Hepatocyte (in vitro differentiated cells): ENCODE measurements around the gene RPS14. TPM values are rescaled to one million over a fixed set of nuclear protein-coding genes. Genes with fewer than 3 reads are reported as not detected.

ENCODE experiments used
- DNase-seq: peaks from one replicate; pipeline ENCODE4 v3.0.0-alpha.2; 2016; ENCODE audit warnings: low spot score
- H2AFZ ChIP-seq: fragments of 200-600 bp; sonication (generic); 2 replicates; pipeline ENCODE4 v1.6.0; 2016; ENCODE audit warnings: antibody characterized with exemption, mild to moderate bottlenecking
- H3K27ac ChIP-seq: fragments of 200-600 bp; sonication (generic); 2 replicates; pipeline ENCODE4 v1.5.1; 2016; ENCODE audit warnings: mild to moderate bottlenecking
- H3K27me3 ChIP-seq: fragments of 200-600 bp; sonication (generic); 2 replicates; pipeline ENCODE4 v1.6.1; 2016
- H3K36me3 ChIP-seq: fragments of 200-600 bp; sonication (generic); replicated peaks from 2 replicates; pipeline ENCODE4 v1.5.1; 2016; ENCODE audit warnings: low read depth; ENCODE audit not compliant: insufficient read depth
- H3K4me1 ChIP-seq: fragments of 200-600 bp; sonication (generic); 2 replicates; pipeline ENCODE4 v1.5.1; 2016; ENCODE audit warnings: mild to moderate bottlenecking, moderate library complexity; ENCODE audit not compliant: insufficient read depth
- H3K4me2 ChIP-seq: fragments of 200-600 bp; sonication (generic); 2 replicates; pipeline ENCODE4 v1.6.0; 2016
- H3K4me3 ChIP-seq: fragments of 200-600 bp; sonication (generic); 2 replicates; pipeline ENCODE4 v1.5.1; 2016; ENCODE audit warnings: mild to moderate bottlenecking
- H3K79me2 ChIP-seq: fragments of 200-600 bp; sonication (generic); 2 replicates; pipeline ENCODE4 v1.6.0; 2017; ENCODE audit warnings: mild to moderate bottlenecking
- H3K9me2 ChIP-seq: fragments of 200-600 bp; sonication (generic); replicated peaks from 2 replicates; pipeline ENCODE4 v1.6.0; 2017; ENCODE audit warnings: mild to moderate bottlenecking; ENCODE audit not compliant: insufficient read depth
- H3K9me3 ChIP-seq: fragments of 200-600 bp; sonication (generic); 2 replicates; pipeline ENCODE4 v1.5.1; 2016; ENCODE audit warnings: low read depth, mild to moderate bottlenecking
- H4K20me1 ChIP-seq: fragments of 200-600 bp; sonication (generic); 2 replicates; pipeline ENCODE4 v1.6.0; 2016; ENCODE audit warnings: mild to moderate bottlenecking; ENCODE audit not compliant: insufficient read depth, poor library complexity, severe bottlenecking
- CTCF ChIP-seq: fragments of 200-600 bp; sonication (generic); IDR thresholded peaks from 2 replicates; pipeline ENCODE4 v1.5.1; 2016; ENCODE audit warnings: antibody characterized with exemption, mild to moderate bottlenecking; ENCODE audit not compliant: poor library complexity
- EZH2 ChIP-seq: fragments of 200-600 bp; sonication (generic); IDR thresholded peaks from 2 replicates; pipeline ENCODE4 v1.6.1; 2016; ENCODE audit warnings: antibody characterized with exemption, mild to moderate bottlenecking, borderline replicate concordance
- EZH2phosphoT487 ChIP-seq: fragments of 200-600 bp; sonication (generic); IDR thresholded peaks from one replicate; pipeline ENCODE4 v1.6.1; 2018; ENCODE audit warnings: antibody characterized with exemption, mild to moderate bottlenecking, low read depth, moderate library complexity; ENCODE audit not compliant: unreplicated experiment, severe bottlenecking
- WGBS: methylation state at CpG from one replicate; pipeline ENCODE4 v1.1.6; 2016; ENCODE audit warnings: low lambda C conversion rate; ENCODE audit errors: missing lambda C conversion rate; 5-methylcytosine and 5-hydroxymethylcytosine counted together
- polyA plus RNA-seq: library from polyadenylated mRNA; unstranded; fragments of >200 nt; fragmentation: Nextera tagmentation; extraction: Ambion mirVana; gene quantifications from 2 replicates; pipeline ENCODE4 v1.2.1, GENCODE V29; 2016
- total RNA-seq: library from RNA; depleted of rRNA; stranded (reverse); fragments of >200 nt; gene quantifications from 2 replicates; pipeline ENCODE4 v1.2.3, GENCODE V29; 2014

RPS14 gene
- total and polyA plus RNA-seq, 2 experiments from 2014 or later, result 1,067 to 2,319 TPM

- peaks cover 2% of the 10 kb centered on the region for H3K4me1 ChIP-seq
- no peaks in the 10 kb centered on the region for H3K9me3 ChIP-seq
- H3K4me3 ChIP-seq, result no peak overlapping the region
- H3K27me3 ChIP-seq, result no peaks in the 10 kb centered on the region
- no peak overlapping the region for H3K4me2 ChIP-seq
- no peaks in the 10 kb centered on the region for H3K79me2 ChIP-seq
- DNase-seq, result no peak
- TF ChIP-seq EZH2phosphoT487 (no peak), EZH2 (no peak), CTCF (no peak)
- H3K27ac ChIP-seq, result no peak overlapping the region
- H3K9me2 ChIP-seq, result no peaks in the 10 kb centered on the region
- no peaks in the 10 kb centered on the region for H4K20me1 ChIP-seq
- 50% methylated on average over 2 of the region's 2 CpGs for WGBS
- no peaks in the 10 kb centered on the region for H3K36me3 ChIP-seq
- no peak overlapping the region for H2AFZ ChIP-seq
These were observed 11.2 kb upstream of the RPS14 start for GRCh38 chr5:150460781-150461180.

GRCh38 chr5:150458802-150459557, 9.4 kb upstream of the RPS14 start:
- no peak overlapping the region for H3K4me3 ChIP-seq
- WGBS, result 27% methylated on average over 27 of the region's 36 CpGs
- DNase-seq, result peak; percentile 86
- H3K27ac ChIP-seq, result no peak overlapping the region
- TF ChIP-seq CTCF (peak; percentile 94), EZH2 (no peak), EZH2phosphoT487 (no peak)
- no peak overlapping the region for H2AFZ ChIP-seq
- no peaks in the 10 kb centered on the region for H3K27me3 ChIP-seq
- no peaks in the 10 kb centered on the region for H4K20me1 ChIP-seq
- no peaks in the 10 kb centered on the region for H3K79me2 ChIP-seq
- H3K9me2 ChIP-seq, result no peaks in the 10 kb centered on the region
- peak overlapping the region; percentile 85 for H3K4me2 ChIP-seq
- no peaks in the 10 kb centered on the region for H3K9me3 ChIP-seq
- no peaks in the 10 kb centered on the region for H3K4me1 ChIP-seq
- no peaks in the 10 kb centered on the region for H3K36me3 ChIP-seq

GRCh38 chr5:150457562-150458240, 8.2 kb upstream of the RPS14 start:
- no peaks in the 10 kb centered on the region for H4K20me1 ChIP-seq
- H3K4me3 ChIP-seq, result no peak overlapping the region
- no peaks in the 10 kb centered on the region for H3K9me2 ChIP-seq
- H3K9me3 ChIP-seq, result no peaks in the 10 kb centered on the region
- no peaks in the 10 kb centered on the region for H3K79me2 ChIP-seq
- H3K27me3 ChIP-seq, result no peaks in the 10 kb centered on the region
- TF ChIP-seq EZH2 (no peak), EZH2phosphoT487 (no peak), CTCF (no peak)
- no peak overlapping the region for H3K4me2 ChIP-seq
- H3K4me1 ChIP-seq, result no peaks in the 10 kb centered on the region
- WGBS, result 89% methylated on average over 16 of the region's 16 CpGs
- H3K36me3 ChIP-seq, result no peaks in the 10 kb centered on the region
- H2AFZ ChIP-seq, result no peak overlapping the region
- no peak overlapping the region for H3K27ac ChIP-seq
- no peak for DNase-seq
